H1 (cell line): ENCODE data around the gene C14orf132. TPM values are rescaled to one million over a fixed set of nuclear protein-coding genes. Genes with fewer than 3 reads are reported as not detected.

ENCODE experiments used
- ATF2 ChIP-seq: IDR thresholded peaks from 2 replicates; pipeline ENCODE4 v1.6.1; 2012; ENCODE audit warnings: low read length, inconsistent platforms
- BRCA1 ChIP-seq: IDR thresholded peaks from 2 replicates; pipeline ENCODE4 v1.6.1; 2012; ENCODE audit warnings: low read depth, low read length, improper control_type of control experiment
- CTBP2 ChIP-seq: IDR thresholded peaks from 2 replicates; pipeline ENCODE4 v1.7.0; 2011; ENCODE audit warnings: borderline replicate concordance, mild to moderate bottlenecking, moderate library complexity, mixed read lengths, low read length; ENCODE audit not compliant: insufficient read depth, insufficient read length
- polyA plus RNA-seq, 7 experiments: library from polyadenylated mRNA; depleted of rRNA in 3 of 7; stranded (reverse) in 5 of 7; unstranded in 2 of 7; fragments of >200 nt in 5 of 7; fragments of 200-250 nt in 2 of 7; gene quantifications; 1 replicate in 5 of 7; 2 replicates in 1 of 7; 4 replicates in 1 of 7; pipeline versions ENCODE4 v1.2.1 to v1.2.3, GENCODE V29; 2011 to 2013; ENCODE audit warnings: missing spikeins in 2 of 7, mixed read lengths in 2 of 7
- total RNA-seq: library from RNA; stranded (reverse); fragmentation: NEBNext Ultra II Directional; extraction: Animal tissue kit (Norgen Biotek cat#: 25700); gene quantifications from 2 replicates; pipeline ENCODE4 v1.2.1, GENCODE V29; 2021

The C14orf132 gene
- total and polyA plus RNA-seq, 2 of the 8 experiments (the other 6 are each of a cell fraction or from before 2014, with no cell fraction given): 11.7 to 32.5 TPM

GRCh38 chr14:96057738-96058137 is 18.6 kb downstream of the C14orf132 start (continued):
- TF ChIP-seq ATF2 (no peak), BRCA1 (no peak), CTBP2 (no peak)
